HG02884 (cell line): ENCODE results near the gene TFAP2A.

Source experiments
- ATAC-seq: cut with Tn5 transposase; IDR thresholded peaks from one replicate; pipeline ENCODE4 v1.9.1; 2021; ENCODE audit warnings: mild to moderate bottlenecking, moderate library complexity; ENCODE audit not compliant: unreplicated experiment

The TFAP2A gene

DNA sequence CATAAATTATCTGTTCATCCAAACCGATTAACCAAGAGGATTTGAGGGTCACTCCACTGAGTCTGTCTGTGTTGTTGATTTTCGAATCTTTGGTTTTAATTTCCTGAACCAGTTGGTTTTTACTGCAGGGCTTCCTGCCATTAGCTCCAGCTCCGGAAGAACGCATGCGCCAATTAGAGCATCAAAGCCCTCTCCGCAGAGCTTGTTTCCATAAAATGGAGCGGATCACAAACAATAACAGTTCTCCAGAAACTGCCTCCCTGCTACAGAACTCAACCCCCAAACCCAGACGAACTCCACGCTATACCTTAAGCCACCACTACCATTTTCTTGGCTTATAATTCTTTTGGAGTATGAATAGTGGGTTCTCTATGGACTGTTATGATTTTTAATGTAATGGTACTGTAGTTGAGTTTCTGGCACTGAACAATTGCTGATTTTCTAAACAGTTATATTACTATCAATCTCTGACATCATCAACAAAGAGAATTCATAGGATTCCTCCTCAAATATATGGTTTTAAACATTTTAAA, 13.8 kb downstream of the TFAP2A start:
- no peak for ATAC-seq

DNA sequence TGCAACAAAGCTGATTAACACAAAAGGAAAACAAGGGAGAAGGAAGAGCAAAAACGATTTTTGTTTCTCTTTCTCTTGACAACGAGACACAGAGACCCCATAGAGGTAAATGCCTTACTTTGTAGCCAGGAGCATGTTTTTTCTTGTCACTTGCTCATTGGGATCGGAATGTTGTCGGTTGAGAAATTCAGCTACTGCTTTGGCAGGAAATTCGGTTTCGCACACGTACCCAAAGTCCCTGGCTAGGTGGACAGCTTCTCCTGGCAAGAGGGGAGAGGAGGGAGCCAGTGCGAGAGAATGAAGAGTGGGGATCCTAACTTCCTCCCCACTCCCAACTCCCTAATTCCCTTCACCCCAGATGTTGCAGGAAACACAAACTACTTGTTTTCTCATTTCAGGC, 14.5 kb downstream of the TFAP2A start:
- no peak for ATAC-seq

DNA sequence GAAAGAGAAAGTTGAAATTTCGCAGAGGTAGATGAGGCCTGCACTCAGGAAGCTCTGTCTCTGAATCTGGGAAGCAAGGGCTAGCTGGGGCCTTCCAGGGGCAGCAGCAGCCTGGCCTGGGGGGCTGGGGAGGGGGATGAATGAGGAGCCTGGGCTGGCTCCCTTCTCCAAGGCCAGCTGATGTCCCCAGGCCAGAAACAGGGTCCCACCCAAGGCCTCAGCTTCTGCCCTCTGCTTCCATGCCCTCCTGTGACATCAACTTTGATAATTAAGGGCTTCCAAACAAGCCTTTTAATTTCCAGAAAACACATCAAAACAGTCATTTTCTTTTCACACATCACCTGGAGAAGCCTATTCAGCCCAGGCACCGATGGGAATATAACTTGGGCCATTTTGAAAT, 15.4 kb downstream of the TFAP2A start:
- ATAC-seq: no peak

DNA sequence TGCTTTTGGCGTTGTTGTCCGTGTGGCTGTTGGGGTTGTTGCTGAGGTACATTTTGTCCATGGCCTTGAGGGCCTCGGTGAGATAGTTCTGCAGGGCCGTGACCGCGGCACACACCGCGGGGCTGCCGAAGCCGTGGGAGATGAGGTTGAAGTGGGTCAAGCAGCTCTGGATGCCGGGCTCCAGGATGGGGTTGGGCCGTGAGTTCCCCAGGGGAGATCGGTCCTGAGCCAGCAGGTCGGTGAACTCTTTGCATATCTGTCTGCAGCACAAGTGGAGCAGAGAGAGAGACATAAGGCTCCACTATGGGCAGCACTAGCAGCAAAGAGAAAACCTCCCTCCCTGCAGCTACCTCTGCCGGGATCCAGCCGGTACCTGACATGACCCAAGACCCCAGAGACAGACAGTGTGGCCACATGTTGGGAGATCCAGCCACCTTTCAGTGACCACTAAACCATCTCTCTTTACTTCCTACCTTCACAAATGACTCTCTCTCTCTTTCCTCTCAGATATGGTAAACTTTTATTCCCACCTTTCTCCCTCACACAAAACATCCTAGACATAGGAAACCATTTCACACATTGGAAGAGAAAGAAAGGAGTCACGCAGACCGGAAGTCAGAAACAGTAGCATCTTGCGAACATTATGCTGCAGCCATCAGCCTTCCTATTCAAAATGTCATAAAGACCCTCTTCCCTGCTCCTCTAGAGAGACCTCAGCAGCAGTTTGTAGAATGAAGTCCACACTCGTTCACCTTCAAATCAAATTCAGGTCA, 16.2 kb downstream of the TFAP2A start:
- no peak for ATAC-seq

DNA sequence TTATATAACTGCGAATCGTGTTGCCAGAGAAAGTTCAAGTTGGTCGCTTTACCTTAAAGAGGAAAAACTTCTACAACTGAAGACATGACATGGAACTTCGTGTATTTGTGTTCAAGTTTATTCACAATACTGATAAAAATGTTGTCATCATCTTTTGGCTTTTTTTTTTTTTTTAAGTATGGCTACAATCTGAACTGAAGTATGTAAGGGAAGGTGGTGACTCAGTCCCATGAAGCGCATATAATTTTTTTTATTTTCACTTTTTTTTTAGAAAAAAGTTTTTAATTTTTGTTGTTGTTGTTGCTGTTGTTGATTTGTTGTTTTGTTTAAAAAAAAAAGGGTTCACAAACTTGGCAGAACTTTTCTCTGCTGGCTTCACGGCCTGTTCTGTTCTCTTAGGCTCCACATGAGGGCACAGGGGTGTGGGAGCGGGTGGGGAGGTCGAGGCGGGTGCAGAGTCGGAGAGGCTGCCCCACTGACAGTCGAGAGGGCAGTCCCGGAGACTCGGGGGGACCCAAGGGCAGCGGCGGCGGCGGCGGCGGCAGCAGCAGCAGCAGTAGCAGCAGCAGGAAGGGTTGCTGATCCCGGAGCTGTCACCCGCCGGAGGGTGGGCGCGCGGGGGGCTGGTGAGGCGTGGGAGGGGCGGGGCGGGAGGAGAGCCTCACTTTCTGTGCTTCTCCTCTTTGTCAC, 17.0 kb downstream of the TFAP2A start:
- no peak for ATAC-seq

DNA sequence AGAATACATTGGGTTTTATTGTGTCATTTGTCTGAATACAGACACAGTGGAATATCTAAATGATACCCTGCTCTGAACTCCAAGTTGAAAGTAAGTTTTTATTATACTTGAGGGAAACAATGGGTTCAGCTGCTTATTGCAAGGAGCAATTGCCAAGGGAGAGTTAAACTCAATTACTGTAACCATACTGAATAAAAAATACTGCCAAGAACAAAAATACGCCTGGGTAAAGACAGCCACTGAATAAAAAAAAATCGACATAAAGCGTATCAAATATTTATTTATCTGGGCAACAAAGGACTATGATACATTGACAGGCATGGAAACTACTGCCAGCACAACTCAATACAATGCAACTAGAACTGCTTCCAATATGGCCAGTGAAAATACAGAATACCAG, 18.1 kb downstream of the TFAP2A start:
- ATAC-seq: no peak

DNA sequence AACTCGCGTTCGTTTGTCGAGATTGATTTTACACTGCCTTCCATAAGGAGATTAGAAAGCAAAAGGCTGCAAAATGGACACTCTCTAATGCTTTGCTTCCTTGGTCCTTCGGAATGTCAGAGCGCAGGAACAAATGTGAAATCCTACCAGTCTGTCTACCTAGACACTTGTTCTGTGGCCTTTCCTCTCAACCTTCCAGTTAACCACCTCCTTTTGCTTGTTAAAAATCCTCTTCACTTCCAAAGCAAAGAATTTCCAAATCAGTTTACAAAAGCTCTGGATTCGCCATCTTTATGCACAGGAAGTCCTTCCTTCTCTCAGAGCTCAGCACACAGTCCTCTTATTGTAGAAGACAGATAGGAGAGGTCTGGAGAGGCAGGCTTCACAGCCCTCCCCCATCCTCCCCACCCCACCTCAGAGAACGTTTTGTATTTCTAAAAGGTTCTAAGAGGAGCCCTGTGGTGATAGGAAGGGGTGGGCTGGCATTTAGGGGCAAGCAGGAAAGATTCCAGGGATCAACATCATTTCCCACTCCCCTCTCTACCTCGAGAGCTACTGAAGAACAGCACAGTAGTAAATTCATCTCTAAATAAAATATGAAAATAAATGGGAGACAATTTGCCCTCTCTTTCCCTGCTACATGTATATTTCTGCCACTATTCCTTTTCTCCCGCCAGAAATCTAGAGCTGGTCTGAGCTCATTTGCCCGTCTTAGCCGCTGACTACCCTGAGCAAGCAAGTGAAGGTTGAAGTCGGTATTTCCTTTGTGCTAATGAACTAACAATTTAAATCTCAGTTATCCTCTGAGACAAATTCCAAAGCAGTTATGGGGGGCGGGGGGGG, 18.9 kb downstream of the TFAP2A start:
- ATAC-seq: no peak

DNA sequence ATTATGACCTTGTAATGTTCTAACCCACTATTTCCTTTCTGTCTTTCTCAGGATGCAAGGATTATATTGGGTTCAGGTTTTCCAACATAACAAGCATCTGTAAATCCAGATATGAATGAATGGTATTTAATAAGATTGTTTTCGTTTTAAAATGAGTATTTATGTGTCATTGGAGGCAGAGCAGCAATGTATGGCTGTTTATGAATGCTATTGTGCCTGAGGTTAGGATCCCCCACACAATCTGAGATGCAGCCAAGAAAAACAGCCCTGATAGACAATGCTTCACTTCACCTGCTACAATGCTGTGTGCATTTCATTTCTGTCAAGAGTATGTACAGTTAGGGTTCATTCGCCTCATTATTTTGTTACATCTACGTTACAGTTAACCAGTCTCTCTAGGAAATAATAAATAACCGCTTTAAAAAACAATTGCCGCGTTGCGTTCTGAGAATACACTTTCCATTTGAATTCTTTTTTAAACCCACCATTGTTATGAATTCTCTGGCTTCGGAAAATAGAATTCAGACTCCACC, 19.6 kb downstream of the TFAP2A start:
- no peak for ATAC-seq

DNA sequence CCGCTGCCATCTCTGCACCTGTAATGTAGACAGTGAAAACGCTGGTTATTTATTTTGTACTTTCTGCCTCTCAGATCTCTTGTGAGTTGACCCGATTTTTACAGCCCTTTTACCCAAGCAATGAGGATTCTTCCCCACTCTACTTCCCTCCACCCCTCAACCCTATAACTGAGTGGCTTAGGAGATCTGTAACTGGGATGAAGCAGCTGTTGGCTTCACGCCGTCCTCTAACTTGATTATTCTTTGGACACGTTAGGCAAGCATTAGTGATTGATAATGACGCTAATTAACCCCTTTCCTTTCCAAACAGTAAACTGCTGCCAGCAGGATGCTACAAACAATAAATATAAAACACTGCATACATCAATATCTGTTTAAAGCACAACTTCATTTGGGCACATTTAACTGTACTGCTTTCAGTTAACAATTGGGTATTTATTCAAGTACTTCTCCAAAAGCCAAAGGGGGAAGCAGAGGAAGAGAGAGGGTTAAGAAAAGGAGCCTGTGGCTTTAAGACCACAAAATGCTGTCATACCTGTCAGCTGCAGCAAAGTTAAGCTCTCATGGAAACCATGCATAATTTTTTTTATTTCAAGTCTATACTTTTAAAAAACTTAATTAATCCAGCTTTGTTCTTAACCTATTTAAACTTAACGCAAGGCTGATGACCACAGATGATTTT, 21.2 kb downstream of the TFAP2A start:
- no peak for ATAC-seq

DNA sequence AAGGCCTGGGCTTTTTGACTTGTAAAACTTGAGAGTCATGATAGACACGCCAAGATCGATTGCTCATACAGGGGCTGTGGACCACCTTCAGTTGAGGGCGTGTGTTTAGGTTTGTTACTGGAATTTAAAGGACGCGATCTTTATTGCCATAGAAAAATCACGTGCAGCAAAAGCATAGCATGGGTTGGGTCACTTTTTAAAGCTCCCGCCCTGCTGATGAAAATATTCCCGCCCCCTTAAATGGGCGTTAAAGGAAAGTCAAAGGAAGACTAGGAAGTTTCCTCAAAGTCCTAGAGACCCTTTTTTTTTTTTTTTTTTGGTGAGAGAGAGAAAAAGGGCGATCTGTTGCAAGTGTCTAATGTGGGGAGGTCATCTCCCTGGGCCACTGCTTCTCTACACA, 23.1 kb downstream of the TFAP2A start:
- ATAC-seq: no peak

DNA sequence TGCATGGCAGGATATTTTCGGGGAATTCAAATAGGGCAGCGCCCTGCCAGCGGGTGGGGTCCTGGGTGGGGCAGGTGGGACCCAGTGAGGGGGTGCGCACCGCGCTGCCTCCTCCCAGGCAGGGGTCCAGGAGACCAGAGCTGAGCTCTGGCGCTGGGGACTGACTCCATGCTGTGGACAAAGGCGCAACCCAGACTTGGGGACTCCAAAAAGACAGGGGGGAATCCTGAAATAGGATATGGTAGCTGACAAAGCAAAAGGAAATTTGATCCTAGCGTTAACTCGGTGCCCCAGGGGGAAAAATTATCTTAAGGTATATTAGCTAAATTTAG, 23.6 kb downstream of the TFAP2A start:
- no peak for ATAC-seq

DNA sequence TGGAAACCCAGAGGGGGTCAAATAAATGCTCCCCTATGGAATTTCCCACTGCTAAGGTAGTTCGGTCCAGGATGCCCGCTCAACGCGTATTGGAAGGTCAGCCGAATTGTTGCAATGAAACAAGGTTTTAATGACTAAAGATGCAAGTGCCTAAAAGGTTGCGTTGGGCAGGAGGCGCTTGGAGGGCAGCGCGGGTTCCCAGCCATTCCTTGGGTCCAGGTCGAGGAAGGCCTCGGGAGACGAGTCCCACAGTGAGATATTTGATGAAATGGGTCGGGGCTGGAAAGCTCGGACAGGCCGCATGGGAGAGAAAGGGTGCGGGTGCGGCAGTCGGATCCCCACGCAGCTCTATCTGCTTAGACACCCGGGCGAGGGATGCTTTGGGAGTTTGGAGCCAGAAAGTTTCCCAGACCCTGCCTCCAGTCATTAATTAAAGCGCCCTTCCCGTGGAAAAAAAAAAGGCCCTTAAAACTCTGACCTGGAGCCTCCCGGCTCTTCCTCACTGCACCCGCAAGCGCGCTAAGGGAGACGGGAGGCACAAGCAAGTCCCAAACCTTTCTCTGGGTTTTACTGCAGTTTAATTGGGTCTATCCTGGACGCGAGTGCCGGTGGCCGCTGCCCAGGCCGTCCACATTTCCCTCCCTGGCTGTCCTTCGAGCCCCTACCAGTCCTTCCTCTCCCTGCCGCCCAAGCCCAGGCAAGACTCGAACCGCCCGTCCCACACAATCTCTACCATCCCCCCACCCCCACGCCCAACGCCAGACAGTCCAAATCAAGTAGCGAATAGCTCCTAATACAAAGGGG, 24.2 kb downstream of the TFAP2A start:
- no peak for ATAC-seq

DNA sequence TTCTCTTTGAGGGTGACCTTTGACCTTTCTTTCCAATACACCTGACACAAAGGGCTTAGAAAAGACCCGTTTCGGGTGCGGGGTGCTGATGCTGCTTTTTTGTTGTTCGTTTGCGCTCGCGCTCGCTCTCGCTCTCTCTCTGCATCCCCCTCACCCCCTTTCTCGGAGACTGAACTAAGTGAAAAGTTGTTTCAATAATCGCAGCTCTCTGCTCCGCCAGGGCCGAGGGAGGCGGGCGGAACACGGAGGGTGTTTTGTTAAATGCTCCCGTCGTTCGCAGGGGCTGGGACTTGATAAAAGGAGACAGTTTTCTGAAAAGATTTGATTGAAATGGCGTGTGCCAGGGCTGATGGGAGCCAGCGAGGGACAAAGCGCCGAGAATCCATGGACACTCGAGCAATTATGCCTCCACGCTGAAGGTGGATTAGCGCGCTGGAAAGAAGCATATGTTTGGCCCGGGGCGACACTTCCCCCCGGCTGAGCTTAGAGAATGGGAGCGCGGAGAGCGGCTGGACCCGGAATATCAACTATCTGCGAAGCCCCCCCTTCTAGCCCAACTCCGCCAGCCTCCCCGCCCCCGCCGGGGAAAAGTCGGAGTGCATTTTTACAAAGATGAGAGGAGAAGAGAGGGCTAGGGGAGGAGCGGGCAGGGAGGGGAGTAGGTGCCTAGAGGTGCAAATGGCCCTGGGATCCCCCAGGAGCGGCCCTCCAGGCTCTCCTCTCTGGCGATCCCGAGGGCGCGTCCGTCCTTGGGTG, 25.0 kb downstream of the TFAP2A start:
- ATAC-seq: no peak

DNA sequence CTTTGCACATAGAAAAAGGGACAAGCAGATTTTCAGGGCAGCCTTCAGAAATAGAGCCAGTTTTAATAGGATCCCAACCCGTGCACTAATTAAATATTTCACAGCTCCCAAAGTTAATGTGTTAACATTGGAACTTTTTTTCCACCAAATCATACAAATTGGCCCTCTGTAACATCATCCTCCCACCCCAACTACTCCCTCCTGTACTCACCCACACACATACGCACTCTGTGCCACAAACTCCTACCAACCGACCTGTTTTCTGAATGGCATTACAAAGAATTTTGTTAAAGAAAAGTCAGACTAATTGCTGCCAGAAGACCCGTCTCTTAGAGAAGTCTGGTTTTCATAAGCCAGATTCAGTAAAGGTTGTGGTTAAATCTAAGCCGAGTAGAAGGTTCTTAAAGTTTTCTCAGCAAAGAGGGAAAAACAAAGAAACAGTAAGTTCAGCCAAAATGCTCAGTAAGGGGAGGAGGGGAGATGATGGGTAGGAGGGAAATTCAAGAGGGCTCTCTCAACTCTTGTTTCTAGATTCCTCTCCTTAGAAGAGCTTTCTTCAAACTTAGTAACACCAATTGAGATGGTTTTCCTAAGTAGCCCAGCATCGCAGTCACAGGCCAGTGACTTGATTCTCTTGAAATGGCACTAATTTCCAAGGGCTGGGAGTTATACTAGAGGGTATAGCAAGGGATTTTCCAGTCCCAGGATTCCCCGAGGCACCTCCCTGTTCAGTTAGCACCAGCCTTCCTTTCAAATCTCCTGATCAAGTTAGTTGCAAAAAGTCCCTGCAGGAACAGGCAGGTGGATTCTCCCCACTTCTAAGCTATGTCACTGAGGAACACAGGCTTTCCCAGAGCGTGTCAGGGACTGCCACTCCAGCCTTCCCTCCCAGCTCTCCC, 27.9 kb downstream of the TFAP2A start:
- ATAC-seq: no peak

DNA sequence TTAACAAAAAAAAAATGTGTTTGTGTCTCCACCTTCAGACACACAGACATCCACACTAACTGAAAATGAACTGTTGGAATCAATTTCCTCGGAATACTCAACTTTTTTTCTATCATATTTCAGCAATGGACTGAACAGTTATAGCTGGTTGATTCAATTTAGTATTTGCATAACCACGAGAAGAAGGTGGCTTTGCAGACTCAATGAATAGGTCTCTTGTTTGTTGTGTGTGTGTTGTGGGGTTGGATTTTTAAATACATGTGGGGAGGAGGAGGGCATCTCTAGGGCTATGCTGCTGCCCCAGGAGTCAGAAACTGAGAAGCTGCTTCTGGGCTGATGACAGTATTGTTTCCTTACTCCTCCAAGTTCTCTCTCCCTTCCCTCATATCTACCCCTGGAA, 28.7 kb downstream of the TFAP2A start:
- ATAC-seq: no peak

DNA sequence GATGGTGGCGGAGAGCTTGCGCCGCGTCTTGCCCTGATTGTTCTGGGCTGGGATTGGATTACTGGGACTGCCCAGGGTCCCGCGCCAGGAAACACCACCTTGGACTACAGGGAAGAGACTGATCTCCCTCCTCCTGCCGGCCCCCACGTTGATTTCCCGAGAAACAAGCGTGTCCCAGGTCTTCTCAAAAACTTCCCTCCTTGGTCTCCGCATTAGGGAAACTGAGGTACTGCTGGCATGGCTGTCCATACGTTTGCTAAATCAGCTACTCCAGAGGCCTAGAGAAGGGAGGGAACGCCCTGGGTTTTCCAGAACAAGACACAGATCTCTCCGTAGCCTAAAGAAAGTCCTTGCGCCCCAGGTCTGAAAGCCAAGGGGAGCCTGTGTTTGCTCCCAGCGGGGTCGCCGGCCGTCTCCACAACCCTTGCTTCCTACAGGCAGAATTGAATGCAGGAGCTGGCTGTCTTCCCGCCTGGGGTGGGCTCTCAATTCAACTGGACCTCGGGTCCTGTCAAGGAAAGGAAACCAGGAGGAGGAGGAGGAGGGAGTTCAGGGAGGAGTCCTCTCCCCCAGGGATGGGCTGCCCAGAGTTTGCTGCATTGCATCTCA, 29.2 kb downstream of the TFAP2A start:
- ATAC-seq: no peak

DNA sequence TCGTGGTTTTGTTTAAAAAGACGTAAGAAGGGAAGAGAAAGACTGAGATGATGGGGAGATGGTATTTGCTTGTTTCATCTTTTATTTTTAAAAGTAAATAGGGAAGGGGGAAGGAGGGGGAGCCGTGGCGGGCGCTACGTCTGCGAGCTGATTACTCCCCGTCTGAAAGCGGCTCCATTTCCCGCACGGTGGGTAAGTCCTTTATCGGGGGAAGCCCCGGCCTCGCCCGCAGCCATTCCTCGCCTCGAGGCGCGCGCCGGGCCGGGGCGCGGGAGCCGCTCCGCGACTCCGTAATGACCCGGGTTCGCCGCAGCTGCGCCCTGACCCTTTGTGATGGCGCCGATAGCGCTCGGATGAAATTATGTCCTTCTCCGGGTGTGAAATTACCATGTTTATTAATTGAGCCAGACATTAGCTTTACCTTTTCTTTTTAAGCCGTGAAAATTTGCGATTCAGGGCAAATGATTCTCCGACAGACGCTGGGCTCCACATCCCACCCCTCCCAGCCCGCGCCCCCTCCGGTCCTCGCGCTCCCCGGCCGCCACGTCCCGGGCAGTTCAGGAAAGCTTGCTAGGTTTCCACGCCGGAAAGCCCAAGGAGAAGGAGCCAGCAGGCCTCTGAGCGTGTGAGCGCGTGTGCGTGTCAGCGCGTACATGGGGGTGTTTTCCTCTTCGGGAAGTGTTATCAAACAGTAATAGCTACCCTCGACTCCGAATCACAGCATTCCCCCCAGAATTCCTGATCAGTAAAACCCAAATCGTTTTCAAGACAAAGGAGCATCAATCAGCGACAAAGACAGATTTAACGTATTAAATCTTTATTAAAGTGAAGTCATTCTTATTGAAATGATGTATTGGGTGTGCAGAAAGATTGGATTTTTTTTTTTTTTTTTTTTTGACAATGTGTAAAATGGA, 30.0 kb downstream of the TFAP2A start:
- ATAC-seq: no peak
